Kidney capillary endothelial cell (primary cell): ENCODE results near the gene PRRC2B.
"Not testable (repeated sequence)": the region's sequence is repeated elsewhere in the genome, so short reads cannot be mapped to it uniquely, and the experiment has no call there.

Experiments used
- DNase-seq: peaks from one replicate; pipeline ENCODE4 v3.0.0-alpha.2; 2018; ENCODE audit warnings: low spot score

Gene PRRC2B

DNA sequence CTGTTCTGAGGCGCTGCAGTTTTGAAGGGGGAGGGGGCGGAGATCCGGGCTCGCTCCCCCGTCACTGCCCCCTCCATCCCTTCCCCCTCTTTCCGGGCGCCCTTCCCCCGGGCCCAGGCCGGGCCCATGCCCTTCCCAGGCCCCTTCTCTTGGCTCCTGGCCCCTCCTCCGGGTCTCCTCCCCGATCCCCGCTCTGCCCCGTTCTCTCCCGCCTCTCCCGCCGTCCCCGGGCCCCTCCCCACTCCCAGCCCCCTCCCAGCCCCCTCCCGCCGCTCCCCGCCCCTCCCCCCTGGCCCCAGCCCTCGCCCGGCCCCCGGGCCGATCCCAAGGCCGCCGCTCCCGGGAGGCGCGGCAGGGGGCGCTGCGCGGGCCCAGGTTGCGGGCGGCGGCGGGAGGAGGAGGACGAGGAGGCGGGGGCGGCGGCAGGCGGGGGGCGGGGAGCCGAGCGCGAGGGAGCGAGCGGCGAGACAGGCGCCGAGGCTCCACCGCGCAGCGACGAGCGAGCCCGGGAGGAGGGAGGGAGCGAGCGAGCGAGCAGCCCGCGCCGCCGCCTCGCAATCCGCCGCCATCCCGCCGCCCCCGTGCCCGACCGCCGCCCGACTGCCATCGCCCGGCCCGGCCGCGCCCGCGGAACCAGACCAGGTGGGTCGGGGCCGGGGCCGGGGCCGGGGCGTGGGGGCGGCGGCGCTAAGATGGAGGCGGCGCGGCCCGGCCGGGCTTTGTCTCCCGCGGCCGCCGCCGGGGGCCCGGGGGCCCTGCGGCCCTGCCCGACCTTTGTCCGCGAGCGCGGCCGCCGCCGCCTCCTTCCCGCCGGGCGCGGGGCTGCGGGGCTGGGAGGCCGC is at the start of gene PRRC2B:
Gene PRRC2B, plus strand, starts transcription at position 465 of the 842 bp plus-strand sequence. CDS start 36,059 bp downstream, outside the sequence.
- DNase-seq = peak; percentile 68

DNA sequence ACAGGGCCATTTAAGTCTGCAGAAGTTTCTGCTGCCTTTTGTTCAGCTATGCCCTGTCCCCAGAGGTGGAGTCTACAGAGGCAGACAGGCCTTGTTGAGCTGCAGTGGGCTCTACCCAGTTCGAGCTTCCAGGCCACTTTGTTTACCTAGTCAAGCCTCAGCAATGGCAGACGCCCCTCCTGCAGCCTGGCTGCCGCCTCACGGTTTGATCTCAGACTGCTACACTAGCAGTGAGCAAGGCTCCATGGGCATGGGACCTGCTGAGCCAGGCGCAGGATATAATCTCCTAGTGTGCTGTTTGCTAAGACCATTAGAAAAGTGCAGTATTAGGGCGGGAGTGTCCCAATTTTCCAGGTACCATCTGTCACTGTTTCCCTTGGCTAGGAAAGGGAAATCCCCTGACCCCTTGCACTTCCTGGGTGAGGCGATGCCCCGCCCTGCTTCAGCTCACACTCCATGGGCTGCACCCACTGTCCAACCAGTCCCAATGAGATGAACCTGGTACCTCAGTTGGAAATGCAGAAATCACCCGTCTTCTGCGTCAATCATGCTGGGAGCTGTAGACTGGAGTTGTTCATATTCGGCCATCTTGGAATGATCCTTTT is 48.9 kb upstream of the PRRC2B start:
- not testable (repeated sequence) for DNase-seq

- DNase-seq = no peak
Observed at GRCh38 chr9:131346559-131346958, 47.3 kb upstream of the PRRC2B start.

GRCh38 chr9:131347376-131348020 is 46.4 kb upstream of the PRRC2B start:
- no peak for DNase-seq

GRCh38 chr9:131348631-131349521 is 45.0 kb upstream of the PRRC2B start:
- no peak for DNase-seq

DNA sequence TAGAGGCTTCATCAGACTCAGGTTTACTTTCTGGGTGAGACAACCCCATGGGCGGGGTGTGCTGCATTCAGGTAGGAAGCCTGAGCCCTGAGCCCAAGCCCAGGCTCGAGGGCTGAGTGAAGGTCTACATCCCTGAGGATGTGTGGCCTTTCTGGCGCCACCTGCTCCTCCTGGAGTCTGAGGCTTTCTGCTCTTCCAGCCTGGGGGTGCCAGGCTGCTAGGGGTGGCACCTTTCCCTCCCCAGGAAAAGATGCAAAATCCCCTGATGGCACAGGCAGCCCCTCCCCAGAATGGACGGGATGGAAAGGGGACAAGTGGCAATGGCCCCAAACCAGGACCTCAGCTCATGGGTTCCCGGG is 44.4 kb upstream of the PRRC2B start:
- DNase-seq = no peak

DNA sequence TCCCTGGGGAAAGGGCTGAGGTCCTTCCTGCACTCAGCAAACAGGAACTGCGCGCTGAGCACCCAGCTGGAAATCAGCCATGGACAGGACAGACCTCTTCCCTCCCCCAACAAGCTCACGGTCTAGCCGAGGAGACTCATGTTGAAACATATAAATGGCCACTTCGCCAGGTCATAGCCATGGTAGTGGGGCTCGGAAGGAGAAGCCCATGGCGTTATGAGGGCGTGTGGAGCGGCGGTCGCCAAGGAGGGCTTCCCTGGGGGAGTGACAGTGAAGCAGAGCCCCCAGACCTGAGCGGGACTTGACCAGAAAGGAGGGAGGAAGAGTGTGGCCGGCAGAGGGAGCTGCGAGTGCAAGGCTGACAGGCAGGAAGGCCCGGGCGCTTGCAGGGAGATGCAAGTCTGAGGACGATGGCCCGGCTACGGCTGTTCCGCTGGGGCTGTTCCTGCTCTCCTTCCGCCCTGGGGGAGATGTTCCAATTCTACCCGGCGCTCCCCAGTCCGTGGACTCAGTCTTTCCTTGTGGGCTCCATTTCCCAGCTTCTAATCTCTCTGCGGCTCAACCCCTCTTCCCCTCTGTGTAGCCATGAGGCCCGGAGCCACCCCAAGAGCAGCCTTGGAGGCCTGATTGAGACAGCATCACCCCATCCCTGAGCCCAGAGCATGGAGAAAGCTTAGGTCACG is 43.9 kb upstream of the PRRC2B start:
- peak; percentile 67 for DNase-seq

DNA sequence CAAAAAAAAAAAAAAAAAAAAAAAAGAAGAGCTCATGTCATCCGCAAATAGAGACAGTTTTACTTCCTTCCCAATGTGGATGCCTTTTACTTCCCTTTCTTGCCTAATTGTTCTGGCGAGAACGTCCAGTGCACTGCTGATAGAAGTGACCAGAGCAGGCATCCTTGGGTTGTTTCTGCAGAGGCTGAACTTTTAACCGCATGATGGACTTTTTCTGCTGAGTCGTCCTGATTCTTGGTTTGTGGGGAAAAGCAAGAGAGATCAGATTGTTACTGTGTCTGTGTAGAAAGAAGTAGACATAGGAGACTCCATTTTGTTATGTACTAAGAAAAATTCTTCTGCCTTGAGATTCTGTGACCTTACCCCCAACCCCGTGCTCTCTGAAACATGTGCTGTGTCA is 37.4 kb upstream of the PRRC2B start:
- DNase-seq = not testable (repeated sequence)

GRCh38 chr9:131358556-131358955 is 35.3 kb upstream of the PRRC2B start:
- no peak for DNase-seq

GRCh38 chr9:131361202-131361833 is 32.6 kb upstream of the PRRC2B start:
- DNase-seq = no peak

GRCh38 chr9:131365546-131365945 is 28.3 kb upstream of the PRRC2B start:
- no peak for DNase-seq

- no peak for DNase-seq
Observed at GRCh38 chr9:131366761-131367401, 27.0 kb upstream of the PRRC2B start.

DNA sequence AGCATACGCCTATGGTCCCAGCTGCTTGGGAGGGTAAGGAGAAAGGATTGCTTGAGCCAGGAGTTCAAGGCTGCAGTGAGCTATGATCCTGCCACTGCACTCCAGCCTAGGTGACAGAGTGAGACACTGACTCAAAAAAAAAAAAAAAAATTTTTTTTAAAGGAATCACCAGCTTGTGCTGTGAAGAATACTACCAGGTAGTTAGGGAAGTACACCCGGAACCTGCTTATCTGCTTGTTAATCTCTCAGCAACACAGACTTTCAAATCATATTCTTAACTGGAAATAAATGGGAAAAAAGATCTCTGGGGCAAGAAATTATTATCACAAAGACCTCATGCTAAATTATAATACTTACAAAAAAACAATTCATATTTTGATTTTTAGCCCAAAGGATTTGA is 26.4 kb upstream of the PRRC2B start:
- no peak for DNase-seq

- no peak for DNase-seq
Observed at GRCh38 chr9:131370638-131371037, 23.2 kb upstream of the PRRC2B start.

DNA sequence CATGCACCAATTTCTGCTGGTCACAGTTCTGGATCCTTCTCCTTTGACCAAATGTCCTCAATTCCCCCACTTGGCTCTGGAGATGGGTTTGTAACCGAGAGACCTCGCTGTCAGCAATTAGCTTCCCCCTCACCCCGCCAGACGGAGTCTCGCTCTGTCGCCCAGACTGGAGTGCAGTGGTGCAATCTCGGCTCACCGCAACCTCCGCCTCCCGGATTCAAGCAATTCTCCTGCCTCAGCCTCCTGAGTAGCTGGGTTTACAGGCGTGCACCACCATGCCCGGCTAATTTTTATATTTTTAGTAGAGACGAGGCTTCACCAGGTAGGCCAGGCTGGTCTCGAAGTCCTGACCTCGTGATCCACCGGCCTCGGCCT is 21.3 kb upstream of the PRRC2B start:
- not testable (repeated sequence) for DNase-seq

GRCh38 chr9:131374638-131375037 is 19.2 kb upstream of the PRRC2B start:
- not testable (repeated sequence) for DNase-seq

- DNase-seq = no peak
Observed at GRCh38 chr9:131379056-131379455, 14.8 kb upstream of the PRRC2B start.

- no peak for DNase-seq
Observed at GRCh38 chr9:131382850-131383729, 10.8 kb upstream of the PRRC2B start.

- no peak for DNase-seq
Observed at GRCh38 chr9:131385296-131385695, 8.6 kb upstream of the PRRC2B start.

DNA sequence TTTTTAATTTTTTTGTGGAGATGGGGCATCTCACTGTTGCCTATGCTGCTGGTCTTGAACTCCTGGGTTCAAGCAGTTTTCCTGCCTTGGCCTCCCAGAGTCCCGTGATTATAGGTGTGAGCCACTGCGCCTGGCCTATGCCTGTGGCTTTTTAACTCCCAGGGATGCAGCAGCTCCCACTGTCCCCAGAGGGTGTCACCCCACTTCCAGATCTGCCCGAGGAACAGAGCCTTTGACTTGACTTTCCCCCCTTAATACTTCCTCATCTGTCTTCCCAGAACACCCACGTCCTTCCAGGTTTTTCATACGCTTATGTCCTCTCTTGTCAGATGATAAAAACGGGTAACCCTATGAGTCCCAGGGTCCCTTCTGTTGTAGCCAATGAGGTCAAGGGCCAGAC is 7.6 kb upstream of the PRRC2B start:
- no peak for DNase-seq
